ENCODE data around the gene RASGRP4. TPM values are rescaled to one million over a fixed set of nuclear protein-coding genes. Genes with fewer than 3 reads are reported as not detected.

The RASGRP4 gene
- total RNA-seq, 2 donors from 2014 or later: 3.6 to 16.9 TPM

GRCh38 chr19:38389957-38390924, 35.8 kb downstream of the RASGRP4 start:
- Histone ChIP-seq H3K4me1 (ENCODE audit: control insufficient read depth in 1 of 2, low read depth in 2 of 2) (peaks cover 3 to 30% of the 10 kb centered on the region in 2 donors), H3K27ac (peak overlapping the region; percentile 84 to 89), H3K9me3 (no peaks in the 10 kb centered on the region), H3K36me3 (no peaks in the 10 kb centered on the region), H3K4me3 (peak overlapping the region; percentile 85), H3K27me3 (replicated peaks; ENCODE audit: insufficient read depth) (no peaks in the 10 kb centered on the region)
- no peak for TF ChIP-seq CTCF (IDR thresholded peaks at IDR 0.05)
- no peak for ATAC-seq (ENCODE audit: insufficient number of reproducible peaks, low FRiP score, low read depth)
- DNase-seq (ENCODE audit: low spot score): no peak

GRCh38 chr19:38389101-38389925, 36.7 kb downstream of the RASGRP4 start:
- H3K9me3 ChIP-seq: no peaks in the 10 kb centered on the region
- peak; percentile 46 for DNase-seq (ENCODE audit: low spot score)
- H3K27ac ChIP-seq: peak overlapping the region; percentile 84 to 89
- peaks cover 3 to 30% of the 10 kb centered on the region in 2 donors for H3K4me1 ChIP-seq (ENCODE audit: control insufficient read depth in 1 of 2, low read depth in 2 of 2)
- no peaks in the 10 kb centered on the region for H3K27me3 ChIP-seq (replicated peaks; ENCODE audit: insufficient read depth)
- TF ChIP-seq CTCF (IDR thresholded peaks at IDR 0.05): no peak
- ATAC-seq (ENCODE audit: insufficient number of reproducible peaks, low FRiP score, low read depth): peak; percentile 9
- H3K36me3 ChIP-seq: no peaks in the 10 kb centered on the region
- peak overlapping the region; percentile 85 for H3K4me3 ChIP-seq

GRCh38 chr19:38388349-38389100, 37.5 kb downstream of the RASGRP4 start, which contains the start of gene SPRED3:
SPRED3 (plus strand) TSS chr19:38388697; CDS start chr19:38390303, 1,606 bp downstream.
- peak within 1 kb of the TSS; percentile 84 to 89 for H3K27ac ChIP-seq
- no peak for TF ChIP-seq CTCF (IDR thresholded peaks at IDR 0.05)
- H3K4me1 ChIP-seq (ENCODE audit: control insufficient read depth in 1 of 2, low read depth in 2 of 2): peaks cover 3 to 30% of the 10 kb centered on the region in 2 donors
- peaks cover 4% of the 10 kb centered on the region for H3K36me3 ChIP-seq
- DNase-seq (ENCODE audit: low spot score): no peak
- H3K27me3 ChIP-seq (replicated peaks; ENCODE audit: insufficient read depth): no peaks in the 10 kb centered on the region
- H3K9me3 ChIP-seq: no peaks in the 10 kb centered on the region
- peak within 1 kb of the TSS; percentile 85 for H3K4me3 ChIP-seq
- peak; percentile 3 for ATAC-seq (ENCODE audit: insufficient number of reproducible peaks, low FRiP score, low read depth)

GRCh38 chr19:38387550-38388348, 38.3 kb downstream of the RASGRP4 start, which contains the start of gene GGN:
GGN (minus strand) TSS chr19:38388034; CDS start chr19:38387261, 773 bp downstream.
- H3K4me3 ChIP-seq: peak within 1 kb of the TSS; percentile 85
- H3K27me3 ChIP-seq (replicated peaks; ENCODE audit: insufficient read depth): no peaks in the 10 kb centered on the region
- TF ChIP-seq CTCF (IDR thresholded peaks at IDR 0.05): no peak
- H3K27ac ChIP-seq: peak within 1 kb of the TSS; percentile 84 to 89
- peaks cover 12% of the 10 kb centered on the region for H3K36me3 ChIP-seq
- H3K9me3 ChIP-seq: no peaks in the 10 kb centered on the region
- ATAC-seq (ENCODE audit: insufficient number of reproducible peaks, low FRiP score, low read depth): peak; percentile 84
- H3K4me1 ChIP-seq (ENCODE audit: control insufficient read depth in 1 of 2, low read depth in 2 of 2): peaks cover 3 to 30% of the 10 kb centered on the region in 2 donors
- peak; percentile 85 for DNase-seq (ENCODE audit: low spot score)

Data from thoracic aorta (tissue), 2 donors.